Smooth muscle cell (in vitro differentiated cells): Measurements from ENCODE around the gene STK39. TPM values are rescaled to one million over a fixed set of nuclear protein-coding genes. Genes with fewer than 3 reads are reported as not detected.

Experiments used
- DNase-seq: peaks from one replicate; lab custom pipeline; 2025; ENCODE audit not compliant: unreplicated experiment; lab: John Stamatoyannopoulos, UW
- H2AFZ ChIP-seq: fragments of 200-600 bp; sonication (generic); 2 replicates; pipeline ENCODE4 v1.6.0; 2016; ENCODE audit warnings: antibody characterized with exemption, low read depth, mild to moderate bottlenecking
- H3F3A ChIP-seq: fragments of 200-600 bp; sonication (generic); 2 replicates; pipeline ENCODE4 v1.6.0; 2017; ENCODE audit warnings: antibody characterized with exemption, low read depth
- H3K27ac ChIP-seq: fragments of 200-600 bp; sonication (generic); 2 replicates; pipeline ENCODE4 v1.5.1; 2016; ENCODE audit warnings: low read depth, mild to moderate bottlenecking
- H3K27me3 ChIP-seq: fragments of 200-600 bp; sonication (generic); 2 replicates; pipeline ENCODE4 v1.6.1; 2016; ENCODE audit warnings: low read depth, mild to moderate bottlenecking
- H3K36me3 ChIP-seq: fragments of 200-600 bp; sonication (generic); 2 replicates; pipeline ENCODE4 v1.5.1; 2016; ENCODE audit warnings: low read depth
- H3K4me1 ChIP-seq: fragments of 200-600 bp; sonication (generic); 2 replicates; pipeline ENCODE4 v1.5.1; 2016; ENCODE audit warnings: low read depth
- H3K4me2 ChIP-seq: fragments of 200-600 bp; sonication (generic); 2 replicates; pipeline ENCODE4 v1.6.0; 2016; ENCODE audit warnings: mild to moderate bottlenecking
- H3K4me3 ChIP-seq: fragments of 200-600 bp; sonication (generic); 2 replicates; pipeline ENCODE4 v1.5.1; 2016; ENCODE audit warnings: mild to moderate bottlenecking
- H3K79me2 ChIP-seq: fragments of 200-600 bp; sonication (generic); 2 replicates; pipeline ENCODE4 v1.6.0; 2016; ENCODE audit warnings: low read depth, mild to moderate bottlenecking
- H3K9ac ChIP-seq: fragments of 200-600 bp; sonication (generic); 2 replicates; pipeline ENCODE4 v1.6.0; 2016; ENCODE audit warnings: low read depth
- H3K9me3 ChIP-seq: fragments of 200-600 bp; sonication (generic); replicated peaks from 2 replicates; pipeline ENCODE4 v1.5.1; 2016; ENCODE audit warnings: low read depth
- H4K20me1 ChIP-seq: fragments of 200-600 bp; sonication (generic); 2 replicates; pipeline ENCODE4 v1.6.0; 2016; ENCODE audit warnings: low read depth
- CTCF ChIP-seq: fragments of 200-600 bp; sonication (generic); IDR thresholded peaks from 2 replicates; pipeline ENCODE4 v1.5.1; 2017; ENCODE audit warnings: borderline replicate concordance, mild to moderate bottlenecking, antibody characterized with exemption; ENCODE audit not compliant: insufficient read depth, poor library complexity, severe bottlenecking
- WGBS: methylation state at CpG from one replicate; pipeline ENCODE4 v1.1.7; 2016; ENCODE audit warnings: low lambda C conversion rate; 5-methylcytosine and 5-hydroxymethylcytosine counted together
- polyA plus RNA-seq: library from polyadenylated mRNA; unstranded; fragments of >200 nt; fragmentation: Nextera tagmentation; extraction: Ambion mirVana; gene quantifications from 2 replicates; pipeline ENCODE4 v1.2.1, GENCODE V29; 2016
- total RNA-seq: library from RNA; depleted of rRNA; stranded (reverse); fragments of >200 nt; gene quantifications from 2 replicates; pipeline ENCODE4 v1.2.3, GENCODE V29; 2014

Gene STK39
- total and polyA plus RNA-seq, 2 experiments from 2014 or later, result 21.1 to 37.8 TPM

GRCh38 chr2:167972020-167972419, 275.4 kb downstream of the STK39 start:
- no peak overlapping the region for H3K27ac ChIP-seq
- no peak overlapping the region for H3K4me2 ChIP-seq
- no peaks in the 10 kb centered on the region for H3K4me1 ChIP-seq
- WGBS, result 57% methylated on average over 1 of the region's 1 CpG
- no peaks in the 10 kb centered on the region for H4K20me1 ChIP-seq
- no peaks in the 10 kb centered on the region for H3K79me2 ChIP-seq
- no peaks in the 10 kb centered on the region for H3K27me3 ChIP-seq
- no peak overlapping the region for H3K4me3 ChIP-seq
- DNase-seq, result no peak
- peaks cover 15% of the 10 kb centered on the region for H3K9me3 ChIP-seq
- no peak for TF ChIP-seq CTCF
- peaks cover 18% of the 10 kb centered on the region for H3K36me3 ChIP-seq
- no peak overlapping the region for H3K9ac ChIP-seq
- H3F3A ChIP-seq, result no peaks in the 10 kb centered on the region
- no peak overlapping the region for H2AFZ ChIP-seq

- 87% methylated on average over 9 of the region's 9 CpGs for WGBS
- H3K9ac ChIP-seq, result no peak overlapping the region
- peaks cover under 1% of the 10 kb centered on the region for H3K9me3 ChIP-seq
- peaks cover 2% of the 10 kb centered on the region for H3K36me3 ChIP-seq
- H3K4me3 ChIP-seq, result no peak overlapping the region
- peaks cover 4% of the 10 kb centered on the region for H3K4me1 ChIP-seq
- TF ChIP-seq CTCF, result no peak
- no peak for DNase-seq
- H3K27ac ChIP-seq, result no peak overlapping the region
- H2AFZ ChIP-seq, result no peak overlapping the region
- H3K79me2 ChIP-seq, result no peaks in the 10 kb centered on the region
- no peaks in the 10 kb centered on the region for H3K27me3 ChIP-seq
- no peaks in the 10 kb centered on the region for H3F3A ChIP-seq
- H3K4me2 ChIP-seq, result no peak overlapping the region
- no peaks in the 10 kb centered on the region for H4K20me1 ChIP-seq
These were observed 280.2 kb downstream of the STK39 start for GRCh38 chr2:167966937-167967913.

GRCh38 chr2:167965907-167966761, 281.3 kb downstream of the STK39 start:
- Histone ChIP-seq H3K9me3 (no peaks in the 10 kb centered on the region), H3K4me2 (no peak overlapping the region), H3K27me3 (no peaks in the 10 kb centered on the region), H2AFZ (no peak overlapping the region), H3K4me1 (peaks cover 15% of the 10 kb centered on the region), H3F3A (no peaks in the 10 kb centered on the region), H3K27ac (no peak overlapping the region), H4K20me1 (no peaks in the 10 kb centered on the region), H3K79me2 (no peaks in the 10 kb centered on the region), H3K9ac (no peak overlapping the region), H3K4me3 (no peak overlapping the region), H3K36me3 (no peaks in the 10 kb centered on the region)
- no peak for TF ChIP-seq CTCF
- 67% methylated on average over 5 of the region's 5 CpGs for WGBS
- no peak for DNase-seq
